NCI-H1930 (cell line): ENCODE measurements around the gene CHDH.

Experiments used
- DNase-seq, 2 experiments: peaks; one replicate each; lab custom pipeline; 2025; lab: John Stamatoyannopoulos, UW

Gene CHDH

GRCh38 chr3:53789459-53789858 is 56.8 kb downstream of the CHDH start:
- no peak for DNase-seq

GRCh38 chr3:53788038-53788437 is 58.2 kb downstream of the CHDH start:
- DNase-seq = no peak

DNA sequence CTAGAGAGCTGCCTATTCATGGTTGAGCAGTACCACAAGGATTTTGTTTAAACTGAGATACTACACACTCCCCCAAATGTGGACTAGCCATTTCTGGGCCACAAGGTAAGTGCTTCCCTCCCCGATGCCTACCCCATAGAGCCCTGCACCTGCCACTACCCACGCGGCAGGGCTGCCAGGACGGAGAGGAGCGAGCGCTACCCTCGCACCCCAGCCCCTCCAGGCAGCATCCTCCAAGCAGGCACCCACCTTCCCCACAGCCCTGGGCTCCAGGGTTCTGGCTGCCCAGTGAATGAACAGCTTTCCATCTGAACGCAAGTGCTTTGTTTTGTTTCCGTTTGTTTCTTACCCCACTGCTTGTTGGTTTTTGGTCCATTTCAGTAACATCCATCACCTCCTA is 59.2 kb downstream of the CHDH start:
- DNase-seq = no peak

GRCh38 chr3:53780806-53781205 is 65.4 kb downstream of the CHDH start:
- DNase-seq = no peak

GRCh38 chr3:53780171-53780570 is 66.0 kb downstream of the CHDH start:
- DNase-seq = no peak

- no peak for DNase-seq
Measured at GRCh38 chr3:53778153-53778552, 68.1 kb downstream of the CHDH start.

- no peak for DNase-seq
Measured at GRCh38 chr3:53777468-53777867, 68.8 kb downstream of the CHDH start.

DNA sequence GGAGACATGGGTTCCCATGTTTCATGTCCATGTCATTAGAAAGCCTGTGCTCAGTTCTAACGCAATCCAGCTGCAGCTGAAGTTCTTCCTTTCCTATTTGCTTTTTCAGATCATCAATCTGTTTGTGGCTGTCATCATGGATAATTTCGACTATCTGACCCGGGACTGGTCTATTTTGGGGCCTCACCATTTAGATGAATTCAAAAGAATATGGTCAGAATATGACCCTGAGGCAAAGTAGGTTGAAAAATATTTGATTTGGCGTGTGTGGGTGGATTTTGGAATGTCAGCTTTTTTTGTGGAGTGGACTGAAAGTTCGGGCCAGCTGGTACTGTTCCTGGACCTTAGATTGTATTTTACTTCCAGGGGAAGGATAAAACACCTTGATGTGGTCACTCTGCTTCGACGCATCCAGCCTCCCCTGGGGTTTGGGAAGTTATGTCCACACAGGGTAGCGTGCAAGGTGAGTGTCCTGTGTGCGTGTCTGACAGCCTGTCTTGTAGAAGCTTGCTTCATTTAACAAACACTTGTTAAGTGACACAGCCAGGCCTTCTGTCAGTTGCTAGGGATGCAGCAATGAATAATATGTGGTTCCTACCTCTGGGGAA is 69.6 kb downstream of the CHDH start:
- no peak for DNase-seq

- no peak for DNase-seq
Measured at GRCh38 chr3:53775834-53776251, 70.4 kb downstream of the CHDH start.

GRCh38 chr3:53775018-53775417 is 71.2 kb downstream of the CHDH start:
- DNase-seq = no peak

DNA sequence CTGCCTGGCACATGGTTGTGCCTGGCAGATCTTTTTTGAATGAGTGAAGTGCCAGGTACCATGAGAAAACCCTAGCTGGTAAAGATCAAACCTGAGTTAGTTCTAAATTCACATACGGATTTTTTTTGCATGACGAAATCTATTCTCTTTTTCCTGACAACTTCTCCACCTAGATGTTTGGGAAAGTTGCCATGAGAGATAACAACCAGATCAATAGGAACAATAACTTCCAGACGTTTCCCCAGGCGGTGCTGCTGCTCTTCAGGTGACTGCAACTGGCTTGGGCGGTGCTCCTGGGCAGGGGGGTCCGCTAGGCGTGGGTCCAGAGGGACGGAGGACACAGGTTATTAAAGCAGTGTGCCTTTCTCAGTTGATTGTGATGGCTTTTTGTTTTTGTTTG is 71.8 kb downstream of the CHDH start:
- DNase-seq = no peak

DNA sequence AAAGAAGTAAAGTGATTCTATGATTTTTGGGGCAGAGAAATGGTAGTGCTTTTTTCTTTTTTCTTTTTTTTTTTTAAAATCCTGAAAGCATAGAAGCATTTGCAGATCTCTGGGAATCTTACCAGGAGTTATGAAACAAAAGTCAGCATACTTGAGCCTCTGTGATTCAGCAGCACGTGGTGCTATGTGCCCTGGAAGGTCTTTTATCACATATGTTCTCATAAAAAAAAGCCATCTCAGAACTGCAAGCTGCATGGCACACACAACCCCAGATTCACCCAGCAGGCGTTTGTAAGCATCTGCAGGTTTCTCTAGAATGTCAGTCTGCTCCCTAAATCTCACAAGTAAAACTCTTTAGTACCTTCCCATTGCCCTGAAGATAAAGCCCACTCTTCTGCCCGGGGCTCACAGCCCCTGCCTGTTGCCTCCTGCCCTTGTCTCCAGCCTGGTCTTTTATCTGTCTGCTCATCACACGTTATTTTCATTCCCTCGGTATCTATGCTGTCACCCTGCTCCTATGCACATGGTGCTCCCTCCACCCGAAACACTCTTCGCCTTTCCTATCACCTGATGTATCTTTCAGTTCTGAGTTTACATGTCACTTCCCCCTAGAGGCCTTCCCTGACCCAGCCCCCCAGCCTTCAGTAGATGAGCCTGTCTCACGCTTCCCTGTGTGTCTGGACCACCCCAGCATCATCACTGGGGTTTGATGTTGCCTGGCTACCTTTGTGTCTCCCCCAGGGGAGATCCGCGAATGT is 72.4 kb downstream of the CHDH start:
- no peak for DNase-seq

DNA sequence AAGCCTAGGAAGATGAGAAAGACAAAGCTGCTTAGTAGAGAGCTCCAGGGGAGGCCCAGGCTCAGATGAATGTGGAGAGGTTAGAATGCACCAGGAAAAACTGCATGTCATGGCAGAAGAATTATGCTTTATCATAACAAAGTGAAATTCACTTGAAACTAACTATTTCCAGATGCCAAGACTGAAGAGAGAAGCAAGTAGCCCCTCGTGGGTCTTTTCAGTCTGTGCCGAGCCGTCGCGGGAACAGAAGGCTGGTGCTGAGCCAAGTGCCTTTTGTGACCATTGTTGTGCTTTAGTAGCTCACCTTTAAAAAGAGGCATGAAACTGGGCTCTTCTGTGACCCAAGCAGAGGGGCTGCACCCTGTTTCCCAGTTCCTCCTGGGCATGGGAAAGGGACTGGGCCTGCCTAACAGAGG is 73.2 kb downstream of the CHDH start:
- no peak for DNase-seq

GRCh38 chr3:53772562-53772961 is 73.7 kb downstream of the CHDH start:
- no peak for DNase-seq

DNA sequence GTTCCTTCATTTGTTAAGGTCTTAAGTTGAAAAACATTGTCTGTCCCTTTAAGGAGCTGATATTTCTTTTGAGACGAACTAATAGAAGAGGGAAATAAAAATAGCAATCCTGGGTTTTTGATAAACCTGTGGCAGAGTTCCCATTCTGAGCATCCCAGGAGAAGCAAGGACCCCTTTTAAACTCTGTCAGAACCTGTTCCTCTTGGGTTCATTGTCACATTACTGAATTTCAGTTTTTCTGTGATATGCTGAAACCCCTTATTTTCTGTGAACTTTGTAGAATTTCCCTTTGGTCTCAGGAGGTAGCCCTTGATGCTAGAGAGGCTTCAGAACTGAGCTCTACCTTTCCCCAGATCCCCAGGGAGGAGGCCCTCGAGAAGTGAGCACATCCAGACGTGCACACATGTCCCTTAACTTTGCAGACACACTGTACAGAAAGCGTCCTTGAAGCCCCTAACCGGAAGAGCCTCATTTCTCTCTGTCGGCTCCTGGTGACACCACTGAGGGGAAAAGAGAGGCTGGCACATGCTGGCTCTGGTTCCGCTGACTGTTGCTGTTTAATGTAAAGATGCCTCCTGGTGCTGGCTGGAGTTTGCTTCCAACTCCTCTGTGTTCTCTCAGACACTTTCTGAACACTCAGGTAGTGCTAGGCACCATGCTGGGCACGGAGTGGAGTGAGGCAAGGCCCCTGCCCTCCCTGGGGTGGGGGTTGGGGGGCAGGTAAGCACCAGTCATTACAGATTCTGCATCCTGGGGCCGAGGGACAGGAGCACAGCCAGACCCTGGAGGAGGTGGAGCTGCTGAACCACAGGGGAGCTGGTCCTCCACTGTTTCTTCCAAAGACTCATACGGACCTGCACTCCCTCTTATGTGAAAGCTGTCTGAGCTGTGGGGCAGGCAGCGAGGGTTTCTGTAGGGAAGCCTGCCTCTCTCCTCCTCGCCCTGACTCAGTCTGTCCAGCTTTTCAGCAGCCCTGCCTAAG is 77.5 kb downstream of the CHDH start:
- no peak for DNase-seq

DNA sequence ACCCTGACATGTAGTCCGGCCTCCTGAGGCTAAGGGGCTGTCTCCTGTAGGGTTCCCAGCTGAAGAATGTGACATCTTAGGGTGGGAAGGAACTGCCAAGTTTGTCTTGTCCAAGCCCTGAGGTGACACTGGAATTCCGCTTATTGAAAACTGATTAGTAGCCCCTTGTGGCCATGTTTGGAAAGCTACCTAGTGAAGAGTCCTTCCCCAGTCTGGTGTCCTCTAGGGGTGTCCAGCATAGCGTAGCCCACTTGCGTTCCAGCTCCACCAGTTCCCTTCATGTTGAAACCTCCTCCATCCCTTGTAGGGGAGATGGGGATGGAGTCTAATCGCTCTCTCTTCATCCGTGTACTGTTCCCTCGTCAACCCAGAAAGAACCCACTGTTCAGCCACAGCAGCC is 79.5 kb downstream of the CHDH start:
- DNase-seq = no peak

- DNase-seq = no peak
Measured at GRCh38 chr3:53765753-53766152, 80.5 kb downstream of the CHDH start.

- DNase-seq = no peak
Measured at GRCh38 chr3:53764026-53764775, 82.0 kb downstream of the CHDH start.

- DNase-seq = no peak
Measured at GRCh38 chr3:53763353-53763752, 82.9 kb downstream of the CHDH start.
